ENCODE measurements around the gene FAM181A. TPM values are rescaled to one million over a fixed set of nuclear protein-coding genes. Genes with fewer than 3 reads are reported as not detected.

The FAM181A gene
- total RNA-seq, 2 experiments from 2014 or later: not detected

DNA sequence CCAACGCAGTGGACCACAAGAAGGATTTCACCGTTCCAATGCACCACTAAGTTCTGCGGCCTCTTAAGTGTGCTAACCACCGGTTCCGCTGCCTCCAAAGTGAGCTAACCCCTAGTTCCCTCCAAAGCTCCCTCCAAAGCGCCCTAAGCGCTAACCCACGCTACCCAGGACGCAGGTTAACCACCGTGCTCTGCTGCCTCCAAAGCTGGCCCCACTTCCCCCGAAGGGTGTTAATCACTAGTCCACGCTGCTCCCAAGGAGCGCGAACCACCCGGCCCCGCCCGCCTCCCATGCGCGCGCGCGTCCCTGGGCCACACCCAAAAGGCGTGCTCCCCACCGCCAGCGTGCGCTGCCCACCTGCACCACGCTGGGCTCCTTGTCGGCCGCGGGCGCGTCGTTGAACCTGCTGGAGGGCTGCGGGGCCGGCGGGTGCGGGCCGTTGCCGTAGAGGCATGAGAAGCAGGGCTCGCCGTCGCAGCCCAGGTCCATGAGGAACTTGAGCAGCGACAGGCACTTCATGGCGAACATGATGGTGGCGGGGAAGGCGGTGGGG is 11.7 kb downstream of the FAM181A start:
- Mint-ChIP-seq H3K36me3 (ENCODE audit: low read depth) (peaks cover 30% of the 10 kb centered on the region), H3K27ac (peak overlapping the region; percentile 77), H3K9me3 (no peaks in the 10 kb centered on the region), H3K4me1 (peaks cover 31% of the 10 kb centered on the region), H3K4me3 (peak overlapping the region; percentile 62), H3K27me3 (no peaks in the 10 kb centered on the region)
- no peak for DNase-seq
- ChIA-PET CTCF (interaction anchor here (1.1 to 5.4 kb wide), 22 partner anchors 11 to 243 kb away, joined by 3 to 112 read pairs (median 16); partner anchors contain the start of genes CCDC197 and FAM181A), POLR2A (interaction anchor here (1.1 kb wide), 1 partner anchor 98 kb away, joined by 3 read pairs; no protein-coding TSS in a partner anchor)

DNA sequence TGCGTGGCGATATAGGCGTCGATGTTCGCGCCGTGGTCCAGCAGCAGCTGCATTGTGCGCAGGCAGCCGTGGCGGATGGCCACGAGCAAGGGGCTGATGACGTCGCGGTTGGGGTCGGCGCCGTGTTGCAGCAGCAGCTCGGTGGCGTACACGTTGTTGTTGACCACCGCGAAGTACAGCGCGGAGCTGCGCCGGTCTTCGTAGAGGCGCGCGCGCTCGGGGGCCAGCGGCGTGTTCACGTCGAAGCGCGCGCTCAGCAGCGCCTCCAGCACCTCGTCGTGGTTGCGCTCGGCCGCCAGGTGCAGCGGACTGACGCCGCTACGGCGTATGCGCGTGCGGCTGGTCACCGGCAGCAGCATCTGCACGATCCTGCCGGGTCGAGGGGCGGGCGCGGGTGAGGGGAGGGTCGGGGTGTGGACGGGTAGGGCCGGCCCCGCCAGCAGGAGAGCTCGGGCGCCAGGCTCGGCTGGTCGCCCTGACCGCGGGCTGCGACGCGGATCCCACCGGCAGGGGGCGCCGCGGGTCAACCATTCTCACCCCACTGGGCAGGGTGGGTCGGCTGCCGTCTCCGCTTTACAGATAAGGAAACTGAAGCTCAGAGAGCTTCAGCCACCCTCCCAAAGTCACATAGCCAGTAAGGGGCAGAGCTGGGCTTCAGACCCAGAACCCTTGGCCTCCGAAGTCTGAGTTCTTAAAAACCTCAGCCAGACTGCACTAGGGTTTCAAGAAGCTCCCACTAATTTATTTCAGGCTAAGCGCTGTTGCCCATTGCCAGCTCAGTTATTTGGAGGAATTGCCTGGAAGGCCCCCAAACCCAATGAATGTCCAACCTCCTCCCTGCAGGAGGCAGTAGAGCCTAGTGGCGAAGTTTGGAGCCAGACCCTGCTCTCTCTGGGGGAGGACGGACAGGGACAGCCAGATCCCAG is 12.4 kb downstream of the FAM181A start:
- CTCF ChIA-PET: interaction anchor here (0.6 to 5.4 kb wide), 51 partner anchors 9 to 835 kb away, joined by 3 to 112 read pairs (median 6); partner anchors contain the start of genes ASB2, CCDC197, FAM181A and OTUB2
- H3K4me1 Mint-ChIP-seq: peaks cover 31% of the 10 kb centered on the region
- POLR2A ChIA-PET: interaction anchor here (0.7 to 1.5 kb wide), 4 partner anchors 31 to 97 kb away, joined by 3 to 7 read pairs (median 3); partner anchors contain the start of gene CCDC197

DNA sequence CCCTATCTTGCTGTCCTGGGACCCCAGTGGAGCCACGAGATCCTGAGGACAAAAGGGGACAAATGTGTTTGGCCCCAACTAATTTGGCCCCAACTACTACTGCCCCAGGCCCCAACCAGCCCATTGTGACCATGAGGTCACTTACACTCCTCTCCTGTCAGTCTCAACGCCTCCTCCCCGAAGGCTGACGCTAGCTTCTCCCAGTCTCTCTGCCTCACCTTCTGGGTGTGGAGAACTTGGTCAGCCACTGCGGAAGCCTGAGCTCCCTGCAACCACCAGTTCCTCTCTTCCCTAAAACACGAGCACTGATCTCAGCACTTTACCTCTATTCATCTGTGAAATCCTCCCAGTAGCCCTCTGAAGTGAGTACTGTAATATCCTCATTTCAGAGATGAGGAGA is 13.3 kb downstream of the FAM181A start:
- DNase-seq: no peak
- Mint-ChIP-seq H3K36me3 (ENCODE audit: low read depth) (peaks cover 39% of the 10 kb centered on the region), H3K4me3 (no peak overlapping the region), H3K4me1 (peaks cover 31% of the 10 kb centered on the region), H3K27me3 (no peaks in the 10 kb centered on the region), H3K27ac (peak overlapping the region; percentile 48), H3K9me3 (no peaks in the 10 kb centered on the region)
- ChIA-PET POLR2A (interaction anchor here (1.2 to 1.5 kb wide), 2 partner anchors 30 to 56 kb away, joined by 3 to 7 read pairs; partner anchors contain the start of gene CCDC197), CTCF (interaction anchor here (0.6 to 5.4 kb wide), 38 partner anchors 10 to 836 kb away, joined by 3 to 112 read pairs (median 8); partner anchors contain the start of genes CCDC197 and FAM181A)

More for the DNA sequence above, 12.4 kb downstream of the FAM181A start:
- Mint-ChIP-seq H3K27ac (peak overlapping the region; percentile 77), H3K36me3 (ENCODE audit: low read depth) (peaks cover 33% of the 10 kb centered on the region), H3K9me3 (no peaks in the 10 kb centered on the region), H3K27me3 (no peaks in the 10 kb centered on the region), H3K4me3 (peak overlapping the region; percentile 62)
- peak; percentile 87 for DNase-seq

DNA sequence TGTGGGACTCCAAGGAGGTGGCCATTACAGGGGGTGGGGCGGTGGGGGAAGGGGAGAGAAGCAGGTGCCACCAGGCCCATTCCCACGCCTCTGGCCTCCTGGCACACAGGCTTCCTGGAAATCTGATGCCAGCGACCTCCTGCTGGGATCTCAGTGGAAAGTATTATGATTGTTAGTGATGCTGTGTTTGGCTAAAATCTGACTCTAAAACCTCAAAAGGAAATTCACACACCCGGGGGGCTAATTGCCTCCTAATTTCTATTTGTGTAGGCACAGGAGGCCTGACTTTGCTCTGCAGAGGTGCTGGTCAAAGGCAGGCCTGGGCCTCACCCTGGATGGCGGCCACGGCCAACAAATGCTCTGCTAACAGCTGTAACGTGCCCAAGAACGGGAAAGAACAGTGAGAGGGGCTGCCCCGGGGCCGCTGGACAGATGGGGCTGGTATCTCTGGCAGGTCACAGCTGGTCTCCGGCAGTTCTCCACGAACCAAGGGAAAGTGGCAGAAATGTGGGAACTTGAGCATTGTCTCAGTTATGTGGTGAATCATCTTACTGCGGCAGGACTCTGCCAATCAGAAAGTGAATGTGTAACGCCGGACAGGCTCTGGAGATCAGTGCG is 14.3 kb downstream of the FAM181A start:
- no peak overlapping the region for H3K4me3 Mint-ChIP-seq
- peaks cover 31% of the 10 kb centered on the region for H3K4me1 Mint-ChIP-seq
- POLR2A ChIA-PET: interaction anchor here (0.6 kb wide), 1 partner anchor 37 kb away, joined by 3 read pairs; no protein-coding TSS in a partner anchor
- no peak for DNase-seq
- CTCF ChIA-PET: interaction anchor here (1.0 to 5.4 kb wide), 11 partner anchors 9 to 190 kb away, joined by 3 to 112 read pairs (median 19); partner anchors contain the start of gene CCDC197
- H3K27ac Mint-ChIP-seq: no peak overlapping the region
- no peaks in the 10 kb centered on the region for H3K9me3 Mint-ChIP-seq
- H3K36me3 Mint-ChIP-seq (ENCODE audit: low read depth): peaks cover 37% of the 10 kb centered on the region
- no peaks in the 10 kb centered on the region for H3K27me3 Mint-ChIP-seq

DNA sequence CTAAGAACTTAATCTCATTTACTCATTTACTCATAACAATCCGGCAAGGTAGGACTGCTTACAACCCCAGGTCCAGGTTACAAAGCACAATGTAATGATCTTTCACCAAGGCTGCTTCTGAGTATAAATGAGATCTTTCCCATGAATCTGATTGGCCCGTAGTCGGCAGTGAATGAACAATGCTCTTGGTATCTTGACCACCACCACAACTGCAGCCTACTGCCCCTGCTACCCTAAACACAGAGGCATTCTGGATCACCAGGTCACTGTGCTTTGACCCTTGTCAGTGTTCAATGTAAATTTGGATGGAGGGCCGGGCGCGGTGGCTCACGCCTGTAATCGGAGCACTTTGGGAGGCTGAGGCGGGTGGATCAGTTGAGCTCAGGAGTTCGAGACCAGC is 15.9 kb downstream of the FAM181A start:
- no peak for DNase-seq
- Mint-ChIP-seq H3K27ac (no peak overlapping the region), H3K36me3 (ENCODE audit: low read depth) (peaks cover 39% of the 10 kb centered on the region), H3K9me3 (no peaks in the 10 kb centered on the region), H3K4me3 (no peak overlapping the region), H3K27me3 (no peaks in the 10 kb centered on the region), H3K4me1 (peaks cover 27% of the 10 kb centered on the region)
- ChIA-PET CTCF (interaction anchor here (0.7 to 5.4 kb wide), 11 partner anchors 10 to 237 kb away, joined by 3 to 54 read pairs (median 4); no protein-coding TSS in a partner anchor), POLR2A (no interaction called here)

DNA sequence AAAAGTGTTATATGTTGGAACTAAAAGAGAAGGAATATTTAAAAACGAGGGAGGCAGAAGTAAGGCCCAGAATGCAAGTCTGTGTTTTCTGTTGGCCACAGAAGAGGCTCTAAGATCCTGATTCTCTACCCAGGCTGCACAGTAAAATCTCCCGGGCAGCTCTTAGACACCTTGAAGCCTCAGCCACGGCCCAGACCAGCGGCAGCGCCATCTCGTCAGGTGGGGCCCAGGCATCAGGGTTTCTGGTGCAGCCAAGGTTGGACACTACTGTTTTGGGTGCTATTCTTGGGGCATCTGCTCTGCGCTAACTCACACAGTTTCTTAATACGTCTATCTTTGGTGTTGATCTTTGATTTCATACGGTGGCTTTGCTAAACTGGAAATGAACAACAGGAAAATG is 16.8 kb downstream of the FAM181A start:
- Mint-ChIP-seq H3K27me3 (no peaks in the 10 kb centered on the region), H3K9me3 (no peaks in the 10 kb centered on the region), H3K4me3 (no peak overlapping the region), H3K27ac (no peak overlapping the region), H3K36me3 (ENCODE audit: low read depth) (peaks cover 35% of the 10 kb centered on the region), H3K4me1 (peaks cover 23% of the 10 kb centered on the region)
- no peak for DNase-seq
- POLR2A ChIA-PET: no interaction called here
- CTCF ChIA-PET: interaction anchor here (0.8 to 2.9 kb wide), 7 partner anchors 8 to 61 kb away, joined by 3 to 12 read pairs (median 5); no protein-coding TSS in a partner anchor

DNA sequence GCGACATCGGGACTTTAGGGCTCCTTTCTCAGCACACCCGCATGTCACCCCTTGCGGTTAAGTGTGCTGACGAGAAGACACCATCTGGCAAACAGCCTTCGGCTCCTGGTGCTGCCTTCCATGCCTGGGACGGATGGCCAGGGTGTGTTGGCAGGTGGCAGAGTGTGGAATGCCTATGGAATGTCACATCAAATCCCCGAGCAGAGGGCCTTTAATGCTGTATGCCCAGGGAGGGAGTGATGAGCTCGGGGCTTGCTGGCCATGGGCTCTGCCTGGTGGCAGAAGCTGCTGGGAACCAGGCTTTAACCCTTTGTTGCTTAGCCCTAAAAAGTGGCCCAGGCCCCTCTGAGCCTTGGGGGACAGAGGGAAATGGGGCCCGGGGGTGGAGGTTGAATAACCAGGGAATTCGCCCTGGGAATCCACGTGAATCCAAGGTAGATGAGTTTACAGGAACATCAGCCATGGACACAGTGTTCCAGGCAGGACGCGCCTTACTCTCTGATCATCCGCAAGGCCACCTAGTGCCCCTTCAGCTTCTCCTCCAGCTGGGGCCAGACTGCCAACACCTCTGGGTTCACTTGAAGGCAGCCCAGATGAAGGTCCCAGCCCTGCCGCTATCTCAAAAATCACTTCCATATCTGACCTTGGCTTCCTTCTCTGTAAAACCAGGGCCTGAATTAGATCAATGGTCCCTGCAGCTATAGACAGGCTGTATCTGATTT is 17.4 kb downstream of the FAM181A start:
- no peaks in the 10 kb centered on the region for H3K27me3 Mint-ChIP-seq
- no peak overlapping the region for H3K4me3 Mint-ChIP-seq
- H3K27ac Mint-ChIP-seq: no peak overlapping the region
- ChIA-PET POLR2A (no interaction called here), CTCF (interaction anchor here (0.7 to 2.9 kb wide), 7 partner anchors 9 to 192 kb away, joined by 3 to 12 read pairs (median 3); no protein-coding TSS in a partner anchor)
- H3K9me3 Mint-ChIP-seq: no peaks in the 10 kb centered on the region
- H3K4me1 Mint-ChIP-seq: peaks cover 20% of the 10 kb centered on the region
- DNase-seq: no peak
- H3K36me3 Mint-ChIP-seq (ENCODE audit: low read depth): peaks cover 37% of the 10 kb centered on the region

DNA sequence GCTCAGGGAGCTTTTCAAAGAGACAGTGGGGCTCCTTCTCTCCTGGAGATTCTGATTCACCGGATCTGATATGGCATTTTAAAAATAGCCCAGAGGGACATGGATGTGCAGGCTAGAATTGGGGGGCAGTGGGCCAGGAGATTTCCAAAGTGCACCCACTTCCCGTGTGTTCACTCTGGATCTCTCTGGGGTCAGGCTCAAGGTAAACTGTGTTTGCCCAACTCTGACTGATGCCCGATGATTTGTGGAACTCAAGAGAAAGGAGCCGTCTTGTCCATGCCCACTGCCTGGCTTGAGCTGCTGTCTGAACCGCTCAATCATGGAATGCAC is 17.9 kb downstream of the FAM181A start:
- H3K4me1 Mint-ChIP-seq: peaks cover 15% of the 10 kb centered on the region
- DNase-seq: no peak
- no peak overlapping the region for H3K27ac Mint-ChIP-seq
- ChIA-PET POLR2A (no interaction called here), CTCF (interaction anchor here (0.7 to 2.5 kb wide), 5 partner anchors 9 to 192 kb away, joined by 3 to 8 read pairs (median 3); no protein-coding TSS in a partner anchor)
- peaks cover 38% of the 10 kb centered on the region for H3K36me3 Mint-ChIP-seq (ENCODE audit: low read depth)
- H3K4me3 Mint-ChIP-seq: no peak overlapping the region
- H3K9me3 Mint-ChIP-seq: no peaks in the 10 kb centered on the region
- no peaks in the 10 kb centered on the region for H3K27me3 Mint-ChIP-seq

DNA sequence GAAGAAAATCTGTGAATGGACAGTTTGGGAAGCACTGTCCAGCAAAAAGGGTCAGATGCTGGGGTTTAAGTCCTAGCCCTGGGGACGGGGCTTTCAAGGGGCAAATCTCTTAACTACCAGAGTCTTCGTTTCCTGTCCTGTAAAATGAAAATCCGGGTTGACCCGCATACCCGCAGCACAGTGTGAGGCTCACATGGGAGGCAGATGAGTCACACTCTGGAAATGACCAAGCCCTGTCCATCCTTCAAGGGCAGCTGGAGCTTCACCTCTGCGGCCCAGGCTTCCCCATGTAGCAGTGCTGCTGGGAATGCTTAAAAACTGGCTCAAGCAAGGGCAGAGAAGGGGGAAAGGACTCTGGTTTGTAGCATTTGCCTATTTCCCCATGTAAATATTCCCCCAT is 19.0 kb downstream of the FAM181A start:
- Mint-ChIP-seq H3K9me3 (no peaks in the 10 kb centered on the region), H3K27me3 (no peaks in the 10 kb centered on the region), H3K36me3 (ENCODE audit: low read depth) (peaks cover 44% of the 10 kb centered on the region), H3K4me3 (no peak overlapping the region), H3K27ac (no peak overlapping the region), H3K4me1 (peaks cover 11% of the 10 kb centered on the region)
- no peak for DNase-seq
- CTCF ChIA-PET: interaction anchor here (0.6 to 2.5 kb wide), 5 partner anchors 15 to 289 kb away, joined by 4 to 8 read pairs (median 4); partner anchors contain the start of gene CCDC197
- POLR2A ChIA-PET: interaction anchor here (0.7 kb wide), 1 partner anchor 88 kb away, joined by 3 read pairs; no protein-coding TSS in a partner anchor

DNA sequence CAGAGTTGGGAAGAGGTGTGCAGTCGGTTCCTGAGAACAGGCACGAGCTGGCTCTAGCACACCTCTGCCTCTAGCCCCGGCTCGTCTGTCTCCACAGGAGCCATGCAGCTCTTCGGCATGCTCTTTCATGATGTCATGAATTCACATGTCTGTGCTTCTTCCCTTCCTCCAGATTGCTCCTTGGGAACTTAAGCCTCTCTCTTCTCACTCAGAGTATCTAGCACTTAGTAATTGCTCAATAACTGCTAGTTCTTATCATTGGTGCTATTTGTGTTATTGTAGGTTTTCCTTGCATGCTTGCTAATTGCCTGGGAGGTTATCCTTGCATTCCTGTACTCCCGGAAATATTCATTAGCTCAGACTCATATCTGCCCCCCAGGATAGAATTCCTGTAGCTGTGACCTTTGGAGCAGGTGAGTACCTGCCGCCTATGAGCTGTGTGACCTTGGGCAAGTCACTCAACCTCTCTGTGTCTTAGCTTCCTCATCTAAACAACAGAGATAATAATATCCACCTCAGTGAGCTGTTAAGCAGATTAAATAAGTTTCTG is 19.5 kb downstream of the FAM181A start:
- Mint-ChIP-seq H3K4me1 (peaks cover 8% of the 10 kb centered on the region), H3K27me3 (no peaks in the 10 kb centered on the region), H3K36me3 (ENCODE audit: low read depth) (peaks cover 41% of the 10 kb centered on the region), H3K4me3 (no peak overlapping the region), H3K27ac (no peak overlapping the region), H3K9me3 (no peaks in the 10 kb centered on the region)
- ChIA-PET CTCF (interaction anchor here (0.6 to 2.5 kb wide), 7 partner anchors 14 to 289 kb away, joined by 3 to 8 read pairs (median 4); partner anchors contain the start of gene CCDC197), POLR2A (interaction anchor here (0.5 to 0.7 kb wide), 2 partner anchors 34 to 87 kb away, joined by 3 read pairs; no protein-coding TSS in a partner anchor)
- no peak for DNase-seq

DNA sequence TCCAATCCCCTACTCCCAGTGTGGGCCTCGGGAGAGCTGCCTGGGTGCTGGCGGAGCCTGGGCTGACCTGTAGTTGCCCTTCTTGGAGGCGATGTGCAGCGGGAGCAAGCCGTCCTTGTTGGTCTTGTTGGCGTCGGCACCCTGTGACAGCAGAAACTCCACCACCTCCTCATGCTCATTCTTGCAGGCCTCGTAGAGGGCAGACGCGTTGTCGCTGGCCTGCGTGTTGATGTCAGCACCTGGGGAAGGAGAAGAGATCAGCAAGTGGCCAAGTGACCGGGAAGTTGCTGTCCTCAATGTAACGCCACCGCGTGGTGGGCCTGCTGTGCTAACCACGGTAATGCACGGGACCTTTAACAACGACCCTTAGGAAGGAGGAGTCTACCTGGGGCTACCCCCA is 20.1 kb downstream of the FAM181A start:
- no peak for DNase-seq
- Mint-ChIP-seq H3K9me3 (no peaks in the 10 kb centered on the region), H3K4me1 (peaks cover 13% of the 10 kb centered on the region), H3K36me3 (ENCODE audit: low read depth) (peaks cover 38% of the 10 kb centered on the region), H3K27me3 (no peaks in the 10 kb centered on the region), H3K27ac (no peak overlapping the region), H3K4me3 (no peak overlapping the region)
- ChIA-PET POLR2A (no interaction called here), CTCF (interaction anchor here (0.9 to 1.2 kb wide), 2 partner anchors 16 to 51 kb away, joined by 3 to 5 read pairs; no protein-coding TSS in a partner anchor)

Measured in activated CD4-positive, alpha-beta T cell treated with anti-CD3 and anti-CD28 coated beads, Interleukin-2, amount 10 ng/mL, durations not matched to agents 7 days and 5 days (primary cell).